A204.1 (cell line): ENCODE measurements around the gene GASK1A.

Experiments used
- FAIRE-seq: peaks from 2 replicates; lab custom pipeline; 2012; peaks lifted over from hg19 to GRCh38; lab: Jason Lieb, UNC

The GASK1A gene

DNA sequence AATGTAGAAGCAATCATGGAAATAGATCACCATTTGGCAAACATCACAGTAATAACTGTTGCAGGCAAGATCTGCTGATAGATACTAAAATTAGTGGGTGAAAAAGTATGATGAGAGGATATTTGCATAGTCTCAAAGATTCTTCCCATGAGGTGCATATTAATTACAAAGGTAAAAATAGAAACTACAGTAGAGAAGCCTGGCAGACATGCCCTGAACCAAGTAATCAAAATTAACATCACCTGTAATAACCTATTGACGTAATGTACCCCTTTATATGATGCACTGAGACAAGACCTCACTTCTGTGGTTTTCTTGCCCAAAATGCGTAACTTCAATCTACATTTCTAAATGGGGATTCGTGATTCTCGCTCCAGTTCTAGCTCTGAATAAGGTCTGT lies 112.4 kb downstream of the GASK1A start:
- FAIRE-seq, result no peak

DNA sequence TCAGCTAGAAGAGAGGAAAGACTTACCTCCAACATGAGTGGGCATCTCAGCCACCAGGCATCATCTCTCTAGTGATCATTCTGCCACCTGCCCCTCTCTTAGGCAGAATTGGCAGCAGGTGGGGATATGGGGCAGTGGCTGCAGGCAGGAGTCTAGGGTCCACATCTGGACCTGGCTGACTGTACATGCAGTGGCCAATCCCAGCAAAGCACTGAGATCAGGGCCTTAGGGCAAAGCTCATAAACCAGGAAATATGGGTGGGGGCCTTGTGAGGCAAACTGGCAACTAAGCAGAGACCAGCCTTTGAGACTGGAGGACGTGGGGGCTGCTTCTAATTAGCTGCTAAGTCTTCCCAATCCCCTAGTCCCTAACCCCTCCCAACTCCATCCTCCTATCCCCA lies 113.9 kb downstream of the GASK1A start:
- no peak for FAIRE-seq

DNA sequence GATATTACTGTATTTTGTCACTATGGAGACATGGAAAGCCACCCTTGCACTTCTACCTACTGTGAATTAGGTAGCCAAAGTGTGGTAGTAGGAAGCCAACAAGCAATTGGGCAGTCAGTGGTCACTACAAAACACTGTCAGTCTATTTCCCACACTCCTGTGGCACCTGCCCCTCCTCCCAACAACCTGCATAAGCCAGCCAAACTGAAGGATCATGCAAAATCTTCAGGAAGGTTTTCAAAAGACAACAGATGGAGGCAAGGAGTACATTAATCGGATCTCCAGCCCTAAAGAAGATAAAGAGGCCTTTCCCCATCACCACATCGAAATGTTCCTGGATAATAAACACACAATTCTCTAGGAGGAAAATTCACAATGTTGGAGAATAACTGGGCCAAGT lies 114.9 kb downstream of the GASK1A start:
- no peak for FAIRE-seq

DNA sequence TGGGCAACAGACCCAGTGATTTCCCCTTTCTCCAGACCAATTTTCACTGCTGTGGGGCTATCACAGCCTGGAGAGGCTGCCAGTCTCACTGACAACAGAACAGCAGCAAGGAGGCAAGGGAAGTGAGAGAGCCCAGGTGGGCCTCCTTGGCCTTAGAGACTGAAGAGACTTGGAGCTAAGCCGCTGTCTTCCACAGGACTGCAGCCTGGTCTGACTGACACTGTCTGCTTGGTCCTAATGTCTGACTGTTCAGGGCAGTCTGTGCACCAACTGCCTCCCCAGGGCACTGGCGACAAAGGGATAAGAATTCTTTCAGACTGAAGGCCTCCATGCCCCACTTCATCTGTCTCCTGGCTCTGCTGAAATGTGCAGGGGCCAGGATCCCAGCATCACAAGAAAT lies 115.3 kb downstream of the GASK1A start:
- FAIRE-seq, result no peak

DNA sequence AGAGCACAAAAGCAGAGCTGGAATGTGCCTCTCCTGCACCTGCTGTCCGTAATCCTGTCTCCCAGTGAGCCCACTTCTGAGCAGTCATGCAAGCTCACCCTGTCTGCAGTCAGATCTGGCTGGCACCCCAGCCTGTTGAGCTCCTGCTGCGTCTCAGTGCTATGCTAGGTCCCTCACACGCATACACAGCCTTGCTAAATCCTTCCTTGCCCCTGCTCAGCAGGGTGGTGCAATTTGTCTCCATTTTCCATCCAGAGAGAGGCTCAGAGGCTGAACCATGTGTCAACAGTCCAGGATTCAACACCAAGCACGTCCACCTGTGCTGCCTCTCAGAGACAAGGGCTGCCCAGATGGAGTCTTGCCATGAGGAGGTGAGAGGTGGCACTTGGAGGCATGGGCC lies 115.7 kb downstream of the GASK1A start:
- no peak for FAIRE-seq

DNA sequence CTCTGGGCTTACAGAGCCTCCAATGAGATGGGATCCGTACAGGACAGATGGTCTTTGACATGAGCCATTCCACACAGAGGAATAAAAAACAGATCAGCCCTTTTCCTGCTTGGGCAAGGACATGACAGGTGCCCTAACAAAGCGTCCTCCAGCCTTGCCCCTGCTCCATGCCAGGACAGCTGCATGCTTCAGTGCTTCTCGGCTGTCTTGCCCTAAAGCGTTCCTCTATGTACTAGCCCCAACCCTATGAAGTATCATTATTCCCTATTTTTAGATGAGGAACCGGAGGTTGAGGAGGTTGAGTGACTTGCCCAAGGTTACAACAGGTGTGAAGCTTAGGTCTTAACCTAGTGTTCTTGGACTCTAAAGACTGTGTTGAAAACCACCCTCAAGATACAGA lies 116.3 kb downstream of the GASK1A start:
- no peak for FAIRE-seq

DNA sequence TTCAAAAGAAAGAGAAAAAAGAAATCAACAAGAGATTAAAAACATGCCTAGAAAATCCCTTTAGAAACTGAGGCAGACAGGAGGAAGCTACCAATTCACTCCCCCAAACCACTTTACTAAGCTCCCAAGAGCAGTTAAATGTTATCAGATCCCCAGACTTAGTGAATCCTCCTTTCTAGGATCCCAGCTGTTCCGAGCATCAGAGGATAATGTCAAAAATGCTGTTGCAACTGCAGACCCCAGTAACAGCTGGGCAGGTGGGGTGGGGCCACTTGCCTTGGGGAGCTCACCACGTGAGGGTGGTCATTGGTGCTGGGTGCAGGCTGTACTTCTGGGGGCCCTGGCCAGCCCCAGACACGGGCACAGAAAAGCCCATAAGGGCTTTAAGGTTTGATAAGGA lies 117.7 kb downstream of the GASK1A start:
- FAIRE-seq, result no peak

DNA sequence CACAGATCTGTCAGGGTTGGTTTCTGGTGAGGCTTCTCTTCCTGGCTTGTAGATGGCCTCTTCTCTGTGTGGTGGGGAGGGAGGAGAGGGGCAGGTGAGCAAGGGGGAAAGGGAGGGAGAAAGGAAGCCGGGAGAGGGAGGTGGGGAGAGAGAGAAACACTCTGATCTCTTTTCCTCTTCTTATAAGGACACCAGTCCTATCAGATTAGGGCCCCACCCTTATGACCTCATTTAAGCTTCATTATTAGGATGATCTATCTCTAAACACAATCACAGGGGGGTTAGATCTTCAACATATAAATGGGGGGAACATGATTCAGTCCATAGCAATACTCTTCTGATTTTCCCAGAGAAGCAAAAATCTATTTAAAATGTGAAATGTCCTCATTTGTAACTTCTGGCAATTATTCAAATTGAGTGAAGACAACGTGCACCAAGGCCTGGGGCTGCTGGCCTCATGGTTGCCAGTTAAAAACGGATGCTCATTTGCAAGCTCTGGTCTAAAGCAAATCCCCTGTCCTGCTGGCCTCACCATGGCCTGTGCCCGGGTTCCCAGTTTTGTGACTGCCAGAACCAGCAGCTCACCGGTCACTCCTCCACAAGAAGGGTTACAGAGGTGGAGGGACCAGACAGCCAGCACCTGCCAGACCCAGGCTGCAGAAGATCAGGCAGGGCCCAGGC lies 118.4 kb downstream of the GASK1A start:
- no peak for FAIRE-seq

DNA sequence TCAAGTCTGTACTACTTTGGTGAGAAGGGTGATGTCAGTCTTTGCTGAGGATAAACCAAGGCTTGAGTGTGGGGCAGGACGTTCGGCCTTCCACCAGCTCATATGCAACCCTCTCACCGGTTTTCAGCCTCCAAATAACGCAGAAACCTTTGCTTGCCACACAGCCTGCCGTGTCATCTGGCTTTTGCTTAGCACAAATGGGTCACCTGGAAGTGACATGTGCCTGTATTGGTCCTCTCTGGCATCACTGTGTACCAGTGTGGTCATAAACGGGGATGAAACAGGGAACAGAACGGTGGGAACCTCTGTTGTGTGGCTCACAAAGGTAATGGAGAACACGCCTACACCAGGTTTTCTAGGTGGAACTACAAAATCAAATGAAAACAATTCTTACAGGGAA lies 119.7 kb downstream of the GASK1A start:
- no peak for FAIRE-seq

DNA sequence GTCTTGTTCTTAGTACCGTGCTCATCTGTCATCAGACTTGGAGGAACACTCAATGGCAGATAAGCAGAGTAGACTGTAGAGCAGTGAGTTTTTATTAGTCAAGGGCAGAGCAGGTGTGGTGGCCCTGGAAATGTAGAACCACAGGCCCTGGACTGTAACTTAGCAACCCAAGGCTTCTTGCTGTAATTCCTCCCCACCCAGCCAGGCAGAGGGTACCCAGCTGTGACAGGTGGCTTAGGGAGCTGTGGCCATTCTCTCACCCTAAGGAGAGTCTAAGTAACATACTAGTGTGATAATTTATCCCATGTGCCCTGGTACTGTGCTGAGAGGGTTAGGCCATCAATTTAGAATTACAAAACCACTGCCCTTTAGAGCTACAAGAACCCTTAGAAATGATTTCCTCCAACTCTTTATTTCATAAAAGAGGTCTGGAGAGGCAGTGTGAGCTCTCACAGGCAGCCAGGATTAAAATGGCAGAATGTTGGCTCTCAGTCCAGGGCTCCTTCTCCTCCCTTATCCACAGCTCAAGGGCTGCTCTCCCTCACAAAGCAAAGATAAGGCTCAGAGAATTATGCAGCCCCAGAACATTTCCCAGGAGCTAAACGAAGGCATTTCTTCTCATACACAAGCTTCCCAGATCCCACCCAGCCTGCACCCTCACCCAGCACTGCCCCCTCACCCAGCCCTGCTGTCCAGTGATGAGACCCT lies 123.8 kb downstream of the GASK1A start:
- FAIRE-seq, result no peak

DNA sequence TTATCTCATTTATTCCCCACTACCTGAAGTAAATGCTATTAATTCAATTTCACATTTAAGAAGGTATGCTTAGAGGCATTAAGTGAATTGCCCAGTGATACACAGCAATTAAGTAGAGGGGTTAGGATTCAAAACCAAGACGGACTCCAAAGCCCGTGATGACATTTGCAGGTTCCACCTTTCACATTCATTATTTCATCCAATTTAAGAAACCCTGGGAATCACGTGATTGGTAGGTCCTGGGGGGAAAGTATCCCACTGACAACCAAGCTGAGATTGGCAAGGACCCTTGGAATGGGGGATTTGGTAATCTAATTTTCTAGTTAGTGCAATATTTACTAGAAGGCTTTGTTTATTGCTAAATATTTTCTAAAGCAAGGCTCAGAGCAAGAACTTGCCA lies 124.9 kb downstream of the GASK1A start:
- no peak for FAIRE-seq

DNA sequence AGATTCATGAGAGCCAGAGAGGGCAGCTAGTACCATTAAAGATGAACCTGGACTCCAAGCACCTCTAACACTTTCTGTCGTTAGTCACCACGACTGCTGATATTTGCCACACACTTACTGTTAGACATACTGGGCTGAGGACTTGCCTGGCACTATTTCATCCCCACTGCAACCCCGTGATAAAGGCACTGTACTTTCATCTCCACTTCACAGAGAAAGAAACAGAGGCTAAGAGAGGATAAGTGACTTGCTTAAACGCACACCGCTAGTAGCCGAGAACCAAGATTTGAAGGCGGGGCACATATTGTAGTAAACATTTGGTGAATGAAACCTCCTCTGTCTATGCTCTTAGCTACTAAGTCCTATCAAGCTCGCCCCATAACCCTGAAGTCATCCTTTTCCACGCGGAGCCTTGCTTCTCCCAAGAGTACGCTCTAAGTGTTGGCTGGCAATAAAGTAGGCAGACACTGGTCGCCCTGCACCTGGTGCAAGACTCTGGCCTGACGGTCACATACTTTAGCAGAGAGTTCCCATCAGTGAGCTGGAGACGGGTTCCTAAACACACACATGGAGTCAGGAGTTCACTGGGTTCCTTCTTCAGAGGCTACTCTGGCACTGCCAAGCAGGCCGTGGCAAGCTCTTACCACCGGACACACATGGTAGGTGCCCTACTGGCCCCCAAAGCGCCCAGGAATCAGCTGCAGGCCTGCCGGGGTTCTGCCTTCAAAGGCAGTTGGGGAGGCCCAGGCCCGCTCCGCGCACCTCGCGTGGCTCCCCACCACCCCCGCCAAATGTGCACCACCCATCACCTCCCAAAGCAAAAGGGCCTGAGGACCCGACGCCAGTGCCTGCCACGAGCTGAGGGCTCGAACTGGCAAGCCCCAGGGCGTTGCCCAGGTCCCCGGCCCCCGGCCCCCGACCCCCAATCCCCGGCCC lies 125.8 kb downstream of the GASK1A start:
- no peak for FAIRE-seq

DNA sequence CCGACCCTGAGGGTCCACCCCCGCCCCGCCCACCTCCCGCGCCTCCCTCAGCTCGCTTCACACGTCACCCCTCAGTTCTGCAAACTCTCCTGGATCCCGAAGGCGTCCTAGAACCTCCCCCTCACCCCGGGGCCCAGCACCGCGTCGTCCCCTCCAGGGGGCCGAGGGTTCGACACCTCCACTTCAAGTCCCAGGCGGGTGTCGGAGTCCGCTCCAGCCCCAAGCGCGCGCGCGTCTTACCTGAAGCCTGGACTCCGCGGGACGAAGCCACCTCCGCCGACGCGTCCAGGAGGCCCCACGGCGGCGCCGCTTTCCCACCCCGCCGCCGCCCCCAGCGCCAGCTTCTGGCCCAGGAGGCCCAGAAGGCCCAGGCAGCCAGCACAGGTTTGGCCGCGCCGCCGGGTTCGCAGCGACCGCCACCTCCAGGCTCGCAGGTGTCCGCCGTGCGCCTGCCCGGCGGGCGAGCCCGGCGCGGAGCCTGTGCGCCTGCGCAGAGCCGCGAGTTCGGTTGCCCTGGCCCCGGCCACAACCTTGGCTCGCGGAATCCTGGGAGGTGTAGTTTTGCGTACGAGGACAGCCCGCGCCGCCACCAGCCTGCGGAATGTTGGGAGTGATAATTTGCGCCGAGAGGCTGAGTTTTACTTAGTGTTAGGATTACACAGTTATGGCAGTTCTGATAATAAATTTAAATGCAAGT lies 126.6 kb downstream of the GASK1A start, which contains the start of gene POMGNT2:
TSS of gene POMGNT2 (minus strand) at position 484 of the 697 bp plus-strand sequence. CDS start 24,648 bp downstream, outside the sequence.
- FAIRE-seq, result no peak

DNA sequence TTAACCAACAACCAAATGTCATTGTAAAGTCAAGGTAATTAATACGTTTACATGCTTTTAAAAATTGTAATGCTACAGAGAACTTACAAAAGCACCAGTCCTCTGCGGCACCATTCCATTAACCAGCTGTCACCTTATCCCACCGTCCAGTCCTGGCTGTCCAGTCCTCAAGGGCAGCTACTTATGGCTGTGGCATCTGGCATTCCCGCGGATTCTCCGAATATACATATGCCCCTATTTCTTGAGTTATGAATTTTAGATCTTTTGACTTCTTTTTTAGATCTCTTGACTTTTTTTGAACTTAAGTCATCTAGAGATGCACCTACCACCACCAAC lies 127.2 kb downstream of the GASK1A start:
- no peak for FAIRE-seq
